NCI-H1092 treated with DMSO at 0.1 percent for 48 hours (cell line): ENCODE measurements around the gene JAZF1.

ENCODE experiments used
- DNase-seq: peaks from one replicate; lab custom pipeline; 2025; lab: John Stamatoyannopoulos, UW

JAZF1 gene

GRCh38 chr7:28008911-28009310 is 171.7 kb downstream of the JAZF1 start:
- no peak for DNase-seq

DNA sequence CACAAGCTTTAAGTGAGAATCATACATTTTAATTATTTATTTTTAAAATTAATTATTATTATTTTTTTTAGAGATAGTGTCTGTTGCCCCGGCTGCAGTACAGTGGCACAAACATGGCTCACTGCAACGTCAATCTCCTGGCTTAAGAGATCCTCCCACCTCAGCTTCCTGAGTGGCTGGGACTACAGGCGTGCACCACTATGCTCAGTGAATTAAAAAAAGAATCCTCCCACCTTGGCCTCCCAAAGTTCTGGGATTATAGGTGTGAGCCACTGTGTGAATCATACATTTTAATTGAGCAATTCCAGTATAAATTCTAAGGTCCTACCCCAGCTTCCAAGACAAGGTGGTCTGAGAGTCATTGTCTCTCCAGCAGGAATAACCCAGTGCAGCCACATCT is 172.4 kb downstream of the JAZF1 start:
- DNase-seq = no peak

DNA sequence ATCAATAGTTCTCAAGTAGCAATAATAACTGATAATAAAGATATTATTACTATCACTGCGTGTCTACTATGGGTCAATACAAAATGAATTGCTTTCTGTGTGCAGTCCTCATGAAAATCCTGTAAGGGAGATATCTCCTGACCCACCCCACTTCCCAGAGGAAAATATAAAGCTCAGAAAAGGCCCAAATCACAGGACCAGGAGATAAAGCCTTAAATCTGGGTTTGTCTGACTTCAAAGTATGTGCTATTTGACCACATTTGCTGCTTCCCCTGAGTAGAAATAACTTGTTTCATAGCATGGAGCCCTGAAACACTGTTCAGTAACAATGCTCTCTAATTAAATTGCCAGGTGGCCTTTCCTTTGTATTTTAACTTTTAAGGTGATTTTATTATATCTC is 174.1 kb downstream of the JAZF1 start:
- DNase-seq = no peak

DNA sequence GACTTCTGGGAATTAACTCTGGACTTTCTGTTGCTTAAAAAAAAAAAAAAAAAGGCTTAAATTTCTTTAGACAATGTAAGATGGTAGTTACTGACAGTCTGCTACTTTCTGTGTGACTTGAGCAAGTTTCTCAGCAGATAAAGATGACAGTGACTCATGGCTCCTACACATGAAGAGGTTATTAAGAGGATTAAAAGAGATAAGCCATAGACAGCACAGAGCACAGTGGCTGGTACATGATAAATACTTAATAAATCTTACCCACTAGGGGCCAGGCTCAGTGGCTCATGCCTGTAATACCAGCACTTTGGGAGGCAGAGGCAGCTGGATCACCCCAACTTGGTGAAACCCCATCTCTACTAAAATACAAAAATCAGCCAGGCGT is 174.8 kb downstream of the JAZF1 start:
- no peak for DNase-seq

DNA sequence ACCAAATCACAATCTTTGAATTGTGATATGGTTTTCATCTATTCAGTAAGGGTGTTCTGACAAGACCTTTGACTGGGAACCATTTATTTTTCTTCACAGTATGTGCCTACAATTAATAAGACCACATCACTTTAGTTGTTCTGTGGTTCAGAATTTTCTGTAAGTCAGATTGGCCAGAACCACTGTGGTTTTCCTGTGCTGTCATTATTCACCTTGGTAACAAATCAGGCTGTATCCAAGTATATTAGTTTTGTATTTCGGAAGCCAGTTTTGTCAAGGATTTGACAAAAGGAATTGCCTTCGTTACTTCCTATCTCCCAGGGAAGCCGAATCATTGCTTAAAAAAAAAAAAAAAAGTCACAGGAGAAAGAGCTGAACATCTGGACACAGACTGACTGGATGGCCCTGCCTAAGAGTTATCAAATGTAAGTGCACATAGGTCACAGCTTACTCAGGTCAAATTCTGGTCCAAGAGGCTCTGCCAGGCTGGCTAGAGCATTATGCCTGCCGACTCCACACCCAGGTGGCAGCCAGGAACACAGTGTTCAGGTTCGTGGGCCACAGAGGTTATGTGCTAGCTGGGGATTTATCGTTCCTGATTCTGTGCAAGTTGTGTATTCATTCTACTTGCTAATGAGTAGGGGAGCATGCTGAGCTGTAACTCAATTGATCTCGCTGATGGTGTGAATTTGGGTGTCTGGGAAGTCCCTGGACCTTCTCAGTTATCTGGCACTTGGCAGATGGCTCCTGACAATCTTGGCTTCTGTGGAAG is 175.3 kb downstream of the JAZF1 start:
- no peak for DNase-seq

GRCh38 chr7:28003408-28003807 is 177.2 kb downstream of the JAZF1 start:
- DNase-seq = no peak

GRCh38 chr7:28002638-28003037 is 178.0 kb downstream of the JAZF1 start:
- DNase-seq = no peak

GRCh38 chr7:28001896-28002295 is 178.7 kb downstream of the JAZF1 start:
- DNase-seq = no peak

- DNase-seq = peak; percentile 64
These were observed 180.8 kb downstream of the JAZF1 start for GRCh38 chr7:27999829-28000228.

GRCh38 chr7:27998382-27998781 is 182.2 kb downstream of the JAZF1 start:
- DNase-seq = no peak

DNA sequence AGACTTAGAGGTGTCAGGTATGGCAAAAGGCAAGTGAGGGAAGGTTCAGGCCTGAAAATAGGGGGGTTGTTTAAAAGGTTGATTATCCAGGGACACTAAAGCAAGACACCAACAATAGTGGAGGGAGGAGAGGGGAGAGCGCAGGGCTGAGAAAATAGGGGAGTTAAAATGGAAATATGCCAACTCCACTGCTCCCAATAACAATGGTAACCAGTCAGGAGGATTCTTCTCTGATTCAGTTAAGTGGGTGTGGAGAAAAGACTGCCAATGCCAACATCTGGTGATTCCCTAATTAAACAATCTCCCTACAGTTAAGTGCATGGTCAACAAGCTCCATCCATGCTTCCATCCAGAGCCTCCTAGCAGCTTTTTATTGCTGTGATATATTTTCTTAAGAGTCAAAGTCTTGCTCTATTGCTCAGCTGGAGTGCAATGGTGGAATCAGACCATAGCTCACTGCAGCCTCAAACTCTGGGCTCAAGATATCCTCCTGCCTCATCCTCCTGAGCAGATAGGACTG is 183.3 kb downstream of the JAZF1 start:
- peak; percentile 98 for DNase-seq

DNA sequence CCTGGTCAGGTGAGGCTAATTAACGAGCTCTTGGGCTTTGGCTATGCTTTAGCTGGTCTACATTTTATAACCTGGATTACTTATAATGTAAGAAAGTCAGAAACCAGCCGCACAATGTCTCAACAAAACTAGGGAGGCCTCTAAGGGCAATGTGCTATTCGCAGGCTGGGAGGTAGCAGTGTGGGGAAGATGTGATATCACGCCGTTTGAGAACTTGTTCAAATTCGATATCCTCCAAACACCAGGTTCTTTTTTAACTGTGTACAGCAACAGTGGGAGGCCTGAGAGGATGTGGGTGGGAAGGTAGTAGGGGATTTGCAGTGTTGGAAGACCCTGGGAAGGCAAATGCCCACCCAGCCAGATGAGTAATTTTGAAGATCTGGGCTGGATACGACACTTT is 184.5 kb downstream of the JAZF1 start:
- no peak for DNase-seq

GRCh38 chr7:27995228-27995627 is 185.4 kb downstream of the JAZF1 start:
- peak; percentile 36 for DNase-seq

DNA sequence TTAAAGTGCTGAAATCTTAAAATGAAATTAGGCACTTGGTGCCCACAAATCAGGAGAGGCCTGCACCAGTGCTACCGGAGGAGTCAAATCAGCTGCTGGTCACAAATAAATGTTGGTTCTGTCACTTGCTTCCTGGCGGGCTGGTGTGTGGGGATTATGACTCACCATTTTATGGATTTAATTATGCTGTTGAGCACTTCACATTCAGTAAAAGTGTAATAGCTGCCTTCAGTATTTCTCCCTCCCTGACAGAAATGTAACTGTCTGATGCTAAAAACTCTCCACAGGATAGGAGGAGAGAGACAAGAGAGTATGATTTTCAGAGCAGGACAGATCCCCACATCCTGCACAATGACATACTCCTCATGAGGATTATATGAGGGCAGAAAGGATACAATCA is 186.0 kb downstream of the JAZF1 start:
- DNase-seq = peak; percentile 79

GRCh38 chr7:27992755-27993493 is 187.7 kb downstream of the JAZF1 start:
- DNase-seq = peak; percentile 94

DNA sequence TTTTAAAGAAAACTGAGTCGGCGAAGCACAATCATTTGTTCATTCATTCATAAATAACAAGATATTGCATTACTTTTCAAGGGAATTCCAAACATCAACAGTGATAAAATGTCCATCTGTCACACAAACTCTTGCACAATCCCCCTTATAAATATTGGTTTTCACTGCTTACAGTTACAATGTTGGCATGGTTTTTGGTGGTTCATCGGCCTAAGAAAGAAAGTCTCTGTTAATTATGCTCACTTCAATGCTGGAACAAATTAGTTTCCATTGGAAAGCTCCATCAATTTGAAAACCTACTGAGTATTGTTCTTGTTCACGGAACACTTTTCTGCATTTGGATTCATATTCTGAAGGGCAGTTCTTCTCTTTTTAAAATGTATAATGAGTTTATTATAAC is 188.5 kb downstream of the JAZF1 start:
- peak; percentile 83 for DNase-seq

- DNase-seq = peak; percentile 36
These were observed 189.5 kb downstream of the JAZF1 start for GRCh38 chr7:27991006-27991528.

DNA sequence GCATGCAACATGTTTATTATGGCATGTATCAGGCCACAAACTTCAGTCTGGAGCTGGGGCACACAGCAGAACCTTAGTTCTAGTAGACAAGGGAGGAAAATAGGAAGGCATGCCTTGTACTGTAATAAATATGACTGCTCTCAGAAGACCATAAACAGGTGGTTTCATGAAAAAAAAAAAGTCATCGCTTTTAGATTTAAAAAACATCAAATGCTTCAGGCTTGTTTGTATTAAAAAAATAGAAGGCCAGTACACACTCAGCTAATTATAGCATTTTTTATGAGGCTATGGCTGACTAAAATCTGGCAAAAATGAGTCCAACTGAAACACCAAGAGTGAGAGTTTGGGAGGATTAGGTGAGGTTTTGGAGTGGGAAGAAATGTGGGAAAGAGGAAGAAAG is 204.1 kb downstream of the JAZF1 start:
- DNase-seq = no peak

- DNase-seq = no peak
These were observed 207.0 kb downstream of the JAZF1 start for GRCh38 chr7:27973625-27974024.

DNA sequence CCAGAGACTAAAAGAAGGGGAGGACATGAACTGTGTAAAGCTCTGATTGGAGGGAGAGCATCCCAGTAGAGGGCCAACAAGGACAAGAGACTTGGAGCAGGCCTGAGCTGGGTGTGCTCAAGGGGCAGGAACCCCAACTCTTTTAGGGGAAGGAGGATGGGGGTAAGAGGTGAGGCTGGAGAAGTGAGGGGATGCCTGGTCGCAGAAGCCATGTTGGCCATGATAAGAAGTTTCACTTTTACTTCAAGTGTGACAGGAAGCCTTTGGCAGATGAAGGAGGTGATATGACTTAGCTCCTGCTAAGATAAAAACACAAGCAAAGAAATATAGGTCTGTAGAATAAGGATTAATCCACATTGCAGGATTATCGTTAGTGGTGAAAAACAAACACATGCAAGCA is 208.3 kb downstream of the JAZF1 start:
- DNase-seq = no peak

DNA sequence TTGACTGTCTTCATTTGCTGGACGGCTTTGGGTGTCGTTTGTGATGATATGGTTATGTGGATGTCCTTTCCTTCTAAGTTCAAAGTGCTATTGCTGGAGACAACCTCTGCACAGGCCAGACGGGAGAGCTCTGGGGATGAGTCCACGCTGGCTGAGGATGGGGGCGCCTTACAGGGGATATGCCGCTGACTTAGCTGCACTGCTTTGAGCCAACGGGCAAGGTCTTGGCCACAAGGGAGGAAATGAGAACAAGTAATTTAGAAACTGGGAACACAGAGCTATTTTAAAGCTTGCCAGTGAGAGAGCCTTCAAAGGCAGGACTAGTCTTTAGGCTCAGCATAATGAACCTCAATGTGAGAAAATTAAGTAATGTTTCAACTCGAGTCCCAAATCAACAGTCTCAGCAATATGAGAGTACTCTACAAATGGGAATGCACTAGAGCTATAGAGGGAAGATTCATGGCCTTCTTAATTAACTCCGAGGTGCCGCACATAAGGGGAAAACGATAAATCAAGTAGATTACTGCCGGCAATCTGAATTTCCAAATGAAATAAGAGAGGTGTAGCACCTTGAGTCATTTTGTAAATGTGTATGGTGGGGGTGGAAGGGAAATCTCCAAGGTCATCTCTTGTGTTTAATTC is 209.3 kb downstream of the JAZF1 start:
- no peak for DNase-seq

GRCh38 chr7:27970350-27970749 is 210.2 kb downstream of the JAZF1 start:
- no peak for DNase-seq

GRCh38 chr7:27969346-27969745 is 211.2 kb downstream of the JAZF1 start:
- no peak for DNase-seq
